ENCODE measurements around the gene TP53I11. TPM values are rescaled to one million over a fixed set of nuclear protein-coding genes. Genes with fewer than 3 reads are reported as not detected.
A peak's percentile ranks its signal among the peaks of the same experiment; 100 is the strongest.

Gene TP53I11
- total and polyA plus RNA-seq, 9 of the 15 experiments (the other 6 are each of a cell fraction or from before 2014, with no cell fraction given) = 0.14 to 2.5 (median 1.2) TPM; not detected in 2

GRCh38 chr11:44936525-44936924 is 14.2 kb downstream of the TP53I11 start (continued):
- peak; percentile 54; the same call in 1 of the 2 replicates for TF ChIP-seq CC2D1A (IDR thresholded peaks at IDR 0.05)
- TF ChIP-seq CAMTA2 (CRISPR knock-in tag; conservative IDR thresholded peaks at IDR 0.05) = no peak
- no peak for TF ChIP-seq TBL1XR1 (IDR thresholded peaks at IDR 0.05; ENCODE audit: low read length in 2 of 2)
- no peak for TF ChIP-seq ZNF76 (CRISPR knock-in tag; IDR thresholded peaks at IDR 0.05; ENCODE audit: borderline replicate concordance)
- TF ChIP-seq RBM14 (IDR thresholded peaks at IDR 0.05; ENCODE audit: borderline replicate concordance, insufficient read depth, low read depth, low read length) = no peak
- no peak for TF ChIP-seq ZNF57 (CRISPR knock-in tag; IDR thresholded peaks at IDR 0.05)
- no peak for TF ChIP-seq MAFF (IDR thresholded peaks at IDR 0.05; ENCODE audit: low read length)
- TF ChIP-seq NELFE (IDR thresholded peaks at IDR 0.05; ENCODE audit: insufficient read depth, insufficient read length) = no peak
- TF ChIP-seq SREBF2 (CRISPR knock-in tag; IDR thresholded peaks at IDR 0.05) = no peak
- no peak for TF ChIP-seq SRSF7 (optimal IDR thresholded peaks at IDR 0.05; ENCODE audit: low read depth, low read length)
- TF ChIP-seq KLF16 (IDR thresholded peaks at IDR 0.05) = 0 out of 2 replicates have a peak, but pooled peaks have one; percentile 27
- TF ChIP-seq ZNF407 (IDR thresholded peaks at IDR 0.05; ENCODE audit: low read depth) = no peak
- no peak for TF ChIP-seq CBX1 (IDR thresholded peaks at IDR 0.05; ENCODE audit: low read depth)
- TF ChIP-seq TCF3 (CRISPR knock-in tag; IDR thresholded peaks at IDR 0.05) = no peak
- TF ChIP-seq HDAC1 (IDR thresholded peaks at IDR 0.05) = no peak
- no peak for TF ChIP-seq ATF7 (IDR thresholded peaks at IDR 0.05)

Measured in K562 (cell line).